Measurements from ENCODE around the gene GDF7. TPM values are rescaled to one million over a fixed set of nuclear protein-coding genes. Genes with fewer than 3 reads are reported as not detected.

The GDF7 gene
- total RNA-seq, 1 experiment from 2014 or later, result not detected

DNA sequence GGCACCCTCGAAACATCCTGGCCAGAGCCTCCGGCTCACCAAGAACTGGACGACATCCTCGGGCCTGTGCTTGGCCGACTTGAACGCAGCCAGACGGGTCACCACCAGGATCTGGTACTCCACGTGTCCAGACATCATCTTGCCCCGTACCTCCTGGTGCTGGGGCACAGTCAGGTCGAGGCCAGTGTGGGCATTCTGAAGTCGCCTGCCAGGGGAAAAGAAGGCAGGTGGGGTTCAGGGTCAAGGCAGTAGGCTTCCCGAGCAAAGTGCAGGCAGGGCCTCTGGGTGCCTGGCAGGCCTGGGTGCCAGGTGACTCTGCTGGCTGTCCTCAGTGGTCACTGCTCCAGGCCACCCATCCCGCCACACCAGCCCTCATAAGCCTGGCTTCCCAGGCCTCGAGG lies 21.6 kb upstream of the GDF7 start:
- no peak for DNase-seq (ENCODE audit: low read depth)

GRCh38 chr2:20645761-20646160 lies 21.2 kb upstream of the GDF7 start:
- DNase-seq (ENCODE audit: low read depth), result no peak

DNA sequence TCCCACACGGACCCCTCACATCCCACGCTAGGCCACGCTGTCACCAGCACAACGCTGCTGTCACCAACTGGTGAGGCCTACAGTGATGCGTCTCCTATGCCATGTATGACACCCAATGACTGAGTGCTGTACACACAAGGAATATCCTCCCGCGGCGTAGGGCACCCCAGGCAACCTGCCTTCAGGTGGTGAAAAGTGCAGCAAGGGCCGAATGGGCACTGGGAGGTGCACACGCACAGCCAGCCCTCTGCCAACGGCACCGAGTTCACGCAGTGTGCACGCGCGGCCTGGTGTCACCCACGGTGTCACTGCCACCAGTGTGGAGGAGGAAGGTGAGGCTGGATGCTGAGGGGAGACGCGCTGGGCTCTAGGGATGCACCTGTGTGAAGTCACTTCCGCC lies 20.5 kb upstream of the GDF7 start:
- no peak for DNase-seq (ENCODE audit: low read depth)

DNA sequence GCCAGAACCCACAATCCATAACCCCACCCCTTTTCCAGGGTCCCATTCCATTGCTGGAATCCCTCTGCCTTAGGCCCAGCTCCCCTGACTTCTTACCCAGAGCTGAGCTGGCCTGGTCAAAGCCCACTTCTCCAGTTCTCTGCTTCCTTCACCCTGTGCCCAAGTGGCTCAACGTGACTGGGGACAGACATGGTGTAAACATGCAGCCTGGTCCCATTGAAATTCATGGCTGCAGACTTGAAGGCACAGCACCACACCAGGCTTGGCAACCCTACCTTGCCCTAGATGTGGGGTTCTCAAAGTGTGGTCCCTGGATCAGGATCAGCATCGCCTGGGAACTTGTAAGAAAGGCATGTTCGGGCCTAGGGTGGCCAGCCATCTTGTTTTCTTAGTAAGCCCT lies 19.7 kb upstream of the GDF7 start:
- DNase-seq (ENCODE audit: low read depth), result no peak

DNA sequence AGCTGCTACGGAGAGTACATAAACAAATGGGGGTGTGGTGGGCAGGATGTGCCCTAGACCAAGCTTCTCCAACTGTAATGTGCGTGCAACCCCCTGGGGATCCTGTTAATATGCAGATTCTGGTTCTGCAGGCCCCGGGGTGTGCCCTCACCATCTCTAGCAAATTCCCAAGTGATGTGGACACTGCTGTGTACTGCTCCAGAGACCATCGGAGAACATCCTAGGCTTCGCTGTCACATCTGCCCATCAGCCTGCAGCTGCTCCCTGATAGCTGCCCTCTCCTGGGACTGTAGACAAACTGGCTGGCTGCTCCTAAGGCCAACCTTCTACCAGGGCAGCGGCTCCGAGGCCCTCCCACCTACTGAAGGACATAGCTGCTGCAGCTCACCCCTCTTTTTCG lies 19.2 kb upstream of the GDF7 start:
- DNase-seq (ENCODE audit: low read depth), result no peak

GRCh38 chr2:20648206-20648605 lies 18.7 kb upstream of the GDF7 start:
- no peak for DNase-seq (ENCODE audit: low read depth)

- no peak for DNase-seq (ENCODE audit: low read depth)
These were observed 18.1 kb upstream of the GDF7 start for GRCh38 chr2:20648831-20649230.

GRCh38 chr2:20649576-20649975 lies 17.4 kb upstream of the GDF7 start:
- peak; percentile 39 for DNase-seq (ENCODE audit: low read depth)

DNA sequence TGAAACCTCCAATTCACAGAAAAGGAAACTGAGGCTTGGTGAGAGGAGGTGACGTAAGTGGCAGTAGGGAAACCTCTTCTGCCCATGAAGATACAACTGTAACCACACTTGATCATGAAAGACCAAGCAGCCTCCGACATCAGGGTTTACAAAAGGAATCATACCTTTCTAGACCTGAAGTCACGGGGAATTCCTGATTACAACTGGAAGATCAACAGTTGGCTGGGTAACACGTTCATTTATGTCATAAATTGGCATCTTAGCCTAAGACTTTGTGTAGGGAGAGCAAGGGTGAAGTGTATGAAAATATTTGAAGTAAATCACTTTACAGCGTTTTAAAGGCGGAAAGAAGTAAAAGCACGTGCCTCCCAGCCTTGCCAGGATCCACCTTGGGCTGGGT lies 17.0 kb upstream of the GDF7 start:
- DNase-seq (ENCODE audit: low read depth), result no peak

DNA sequence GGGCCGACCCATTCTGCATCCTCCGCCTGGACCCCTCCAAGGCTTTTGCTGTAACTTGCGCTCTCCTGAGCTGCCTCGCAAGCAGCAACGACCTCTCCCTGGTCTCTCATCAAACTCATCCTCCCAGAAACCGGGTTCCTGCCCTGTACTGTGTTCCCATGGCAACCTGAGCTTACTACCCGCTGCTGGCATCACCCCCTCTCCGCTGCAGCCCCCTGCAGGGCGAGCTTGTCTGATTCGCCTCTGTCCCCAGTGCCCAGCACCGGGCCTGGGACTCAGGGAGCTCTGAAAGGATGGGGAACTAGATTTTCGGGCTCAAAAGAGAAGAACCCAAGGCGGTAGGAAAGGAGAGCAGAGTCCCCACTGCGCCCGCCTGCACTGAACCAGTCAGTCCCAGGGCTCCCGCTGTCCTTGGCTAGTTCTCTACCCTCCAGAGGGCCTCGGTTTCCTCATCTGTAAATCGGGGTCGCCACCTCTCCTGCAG lies 16.5 kb upstream of the GDF7 start:
- DNase-seq (ENCODE audit: low read depth), result peak; percentile 46

DNA sequence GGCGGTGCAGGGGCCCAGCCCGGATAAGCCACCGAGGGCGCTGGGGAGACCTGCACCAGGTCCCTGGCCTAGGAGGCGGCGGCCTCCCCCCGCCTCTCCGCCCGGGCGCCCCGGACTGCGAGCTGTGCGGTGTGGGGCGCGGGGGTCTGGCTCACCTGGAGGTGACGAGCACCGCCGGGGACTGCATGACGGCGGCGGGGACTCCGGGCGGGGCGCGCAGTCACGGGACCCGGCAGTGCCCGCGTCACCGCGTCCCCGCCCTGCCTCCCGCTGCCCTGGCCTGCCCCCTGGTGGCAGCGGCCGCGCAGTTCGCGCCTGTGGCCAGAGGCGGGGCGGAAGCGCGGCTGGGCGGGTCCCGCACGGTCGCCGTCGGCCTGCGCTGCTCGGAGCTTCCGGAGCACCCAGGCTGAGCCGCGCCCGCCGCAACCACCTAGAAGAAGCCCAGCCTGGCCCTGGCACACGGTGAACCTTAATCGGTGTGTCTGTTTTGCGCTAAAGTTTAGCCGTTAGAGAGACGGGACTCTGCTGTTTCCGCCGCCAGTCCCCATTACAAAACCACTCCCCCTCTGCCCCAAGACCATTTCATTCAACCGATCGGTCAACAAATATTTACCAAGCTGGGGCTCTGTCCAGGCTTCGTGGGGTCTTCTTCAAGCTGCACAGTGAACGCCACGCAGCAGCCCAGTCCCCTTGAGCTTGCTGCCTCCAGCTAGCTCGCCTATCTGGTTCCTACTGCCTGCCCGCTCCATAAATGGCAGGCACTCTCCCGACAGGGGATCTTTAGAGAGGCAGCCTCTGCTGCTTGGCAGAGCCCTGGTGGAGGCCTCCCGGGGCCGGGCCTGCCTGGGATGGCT lies 15.8 kb upstream of the GDF7 start, which contains the start of gene HS1BP3:
HS1BP3 (minus strand) TSS at position 222 of the 854 bp plus-strand sequence; CDS start at position 187, 35 bp downstream.
- peak; percentile 75 for DNase-seq (ENCODE audit: low read depth)

- DNase-seq (ENCODE audit: low read depth), result no peak
These were observed 15.2 kb upstream of the GDF7 start for GRCh38 chr2:20651731-20652099.

DNA sequence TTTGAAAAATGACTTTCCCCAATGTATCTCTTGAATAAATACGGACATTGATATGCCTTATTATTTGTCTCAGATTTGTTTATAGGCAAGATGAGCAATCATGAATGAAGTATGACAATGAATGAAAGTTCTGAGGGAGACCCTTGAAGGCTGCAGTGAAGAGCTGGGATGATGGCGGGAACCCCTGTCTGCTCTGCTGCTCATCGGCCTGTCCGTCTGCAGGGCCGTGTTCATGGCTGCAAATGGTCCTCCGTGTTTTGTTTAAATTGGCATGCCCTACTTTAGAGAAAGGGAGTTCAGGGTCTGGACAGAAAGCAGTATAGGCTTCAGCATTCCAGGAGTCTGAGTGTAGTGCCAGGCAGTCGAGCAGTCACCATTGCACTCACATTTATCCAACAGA lies 14.8 kb upstream of the GDF7 start:
- no peak for DNase-seq (ENCODE audit: low read depth)

DNA sequence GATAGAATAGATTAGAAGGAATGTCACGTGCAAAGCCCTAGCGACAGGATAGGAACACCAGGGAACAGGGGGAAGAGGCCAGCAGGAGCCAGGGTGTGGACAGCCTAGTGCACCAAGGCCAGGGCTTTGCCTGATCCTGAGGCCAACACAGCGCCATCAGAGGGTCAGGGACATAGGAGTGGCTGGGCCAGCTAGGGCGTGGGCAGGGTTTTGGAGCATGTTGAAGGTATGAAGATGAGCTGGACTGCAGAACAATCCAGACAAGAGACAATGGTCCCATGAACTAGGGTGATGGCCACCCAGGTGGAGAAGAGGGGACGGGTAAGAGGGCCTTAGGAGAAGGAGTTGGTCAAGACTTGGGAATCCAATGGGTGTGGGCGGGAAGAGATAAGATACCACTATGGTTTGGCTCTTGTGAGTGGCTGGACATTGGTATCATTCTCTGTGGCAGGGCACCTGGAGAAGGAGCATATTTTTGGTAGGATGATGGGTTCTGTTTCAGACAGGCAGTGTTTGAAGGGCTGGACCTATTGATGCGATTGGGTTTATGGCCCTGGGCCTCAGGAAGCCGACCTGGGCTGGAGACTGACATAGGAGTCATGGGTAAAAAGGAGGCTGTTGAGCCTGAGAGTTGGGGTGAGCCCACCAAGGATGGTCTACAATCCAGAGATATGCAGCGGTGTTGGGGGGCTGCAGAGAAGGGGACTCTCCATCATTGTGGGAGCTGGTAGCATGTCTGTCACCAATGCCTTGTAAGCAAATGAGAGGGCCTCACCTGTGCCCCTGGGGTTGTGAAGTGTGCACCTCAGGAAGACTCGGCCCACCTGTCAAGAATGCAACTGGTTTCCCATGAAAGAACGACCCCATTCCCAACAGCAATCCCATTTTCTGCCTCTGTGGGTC lies 14.0 kb upstream of the GDF7 start:
- no peak for DNase-seq (ENCODE audit: low read depth)

DNA sequence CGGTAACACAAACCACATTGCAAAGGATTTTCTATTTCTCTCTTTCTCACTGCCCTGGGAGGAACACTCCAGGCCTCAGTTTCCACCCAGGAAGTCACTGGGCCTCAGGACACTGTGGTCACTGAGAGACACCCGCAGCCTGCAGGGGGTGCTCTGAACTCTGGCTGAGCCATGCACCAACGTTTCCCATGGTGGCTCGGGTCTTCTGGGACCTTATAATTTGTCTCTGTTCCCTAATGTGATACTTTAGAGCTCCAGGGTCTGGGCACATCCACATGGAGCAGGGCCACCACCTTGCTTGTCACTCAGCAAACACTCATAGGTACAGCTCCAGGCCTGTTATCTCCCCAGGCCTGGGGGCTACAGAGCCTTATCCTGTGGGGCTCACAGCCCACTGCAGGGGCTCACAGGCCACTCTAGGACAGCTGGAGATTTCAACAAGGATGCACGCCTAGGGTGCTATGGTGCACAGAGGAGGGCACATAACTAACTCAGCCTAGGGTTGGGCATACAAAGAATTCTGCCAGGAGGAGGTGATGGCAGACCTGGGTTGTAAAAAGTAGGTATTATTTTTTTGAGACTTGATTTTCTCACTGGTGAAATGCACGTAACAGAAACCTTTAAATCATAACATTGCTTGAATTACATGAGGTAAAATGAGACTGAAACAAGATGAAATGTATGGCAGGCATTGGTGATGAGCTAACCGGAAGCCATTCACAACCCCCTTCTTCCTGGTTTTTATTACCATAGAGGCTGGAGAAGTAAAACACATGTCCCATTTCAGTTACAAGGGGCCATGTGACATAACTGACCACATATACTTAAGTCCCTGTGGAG lies 13.0 kb upstream of the GDF7 start:
- DNase-seq (ENCODE audit: low read depth), result no peak

- no peak for DNase-seq (ENCODE audit: low read depth)
These were observed 12.5 kb upstream of the GDF7 start for GRCh38 chr2:20654535-20654813.

DNA sequence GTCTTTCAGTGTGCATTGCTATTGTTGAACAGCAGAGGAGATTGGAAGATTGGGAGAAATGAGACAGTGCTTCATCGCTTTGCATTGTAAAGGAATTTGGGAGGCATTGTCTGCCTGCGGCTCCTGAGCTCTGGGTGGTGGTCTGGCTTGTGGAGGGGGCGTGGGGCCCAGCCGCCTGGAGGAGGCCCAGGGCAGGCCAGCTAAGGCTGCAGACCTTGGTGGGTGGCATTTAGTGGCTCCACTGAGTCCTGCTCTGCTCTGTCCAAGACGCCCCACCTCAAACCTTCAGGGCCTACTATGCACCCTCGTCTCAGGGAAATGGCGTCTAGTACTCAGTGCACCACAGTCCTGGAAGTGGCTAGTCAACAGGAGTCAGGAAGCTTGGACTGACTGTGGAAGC lies 10.4 kb upstream of the GDF7 start:
- DNase-seq (ENCODE audit: low read depth), result no peak

- no peak for DNase-seq (ENCODE audit: low read depth)
These were observed 9.3 kb upstream of the GDF7 start for GRCh38 chr2:20657522-20658235.

DNA sequence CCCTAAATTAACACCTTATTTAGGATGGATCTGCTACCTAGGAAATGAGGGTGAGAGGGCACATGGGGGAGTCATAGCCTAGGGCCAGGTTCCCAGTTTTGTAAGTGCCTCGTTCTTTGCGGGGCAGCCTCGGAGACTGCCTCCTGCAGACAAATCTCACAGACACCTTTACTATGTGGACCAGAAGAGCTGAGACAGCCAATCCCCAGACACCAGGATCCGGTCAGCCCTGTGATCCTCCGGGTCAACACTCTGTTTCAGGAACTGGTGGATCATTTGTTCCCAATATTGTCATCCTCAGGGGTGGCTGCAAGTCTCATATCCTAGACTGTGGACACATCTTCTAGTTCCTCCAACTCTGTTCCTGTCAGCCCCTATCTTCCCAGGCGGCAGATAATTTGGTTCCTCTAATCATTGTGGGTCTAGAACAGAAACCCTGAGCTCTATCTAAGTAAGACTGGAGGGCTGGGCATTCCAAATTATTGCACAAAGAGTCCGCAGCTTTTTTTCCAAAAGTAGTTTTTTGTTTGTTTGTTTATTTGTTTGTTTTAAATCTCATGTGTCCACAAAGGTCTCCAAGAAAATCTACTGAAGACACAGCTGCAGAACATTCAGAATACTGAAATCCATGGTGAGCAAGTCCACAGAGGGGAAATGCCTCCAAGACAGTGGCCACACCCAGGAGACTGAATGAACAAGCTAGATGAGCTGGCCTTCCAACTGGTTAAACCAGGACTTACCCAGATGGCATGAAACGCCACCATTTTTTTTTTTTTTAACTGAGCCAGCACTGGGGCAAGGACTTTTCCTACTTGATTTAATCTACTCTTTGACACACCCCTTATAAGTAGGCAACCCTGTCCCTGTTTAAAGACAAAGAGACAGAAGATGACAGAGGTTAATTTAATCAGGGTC lies 6.2 kb upstream of the GDF7 start:
- peak; percentile 61 for DNase-seq (ENCODE audit: low read depth)

Data from RPMI7951 (cell line).